GM12874 (cell line): ENCODE results near the gene UFSP2.

ENCODE experiments used
- TF ChIP-seq, protein P1 (sequence below): IDR thresholded peaks from 2 replicates; pipeline ENCODE4 v1.5.1; 2011; ENCODE audit warnings: low read depth, mild to moderate bottlenecking, control low read depth, low read length, moderate library complexity; ENCODE audit not compliant: insufficient read depth

UFSP2 gene

DNA sequence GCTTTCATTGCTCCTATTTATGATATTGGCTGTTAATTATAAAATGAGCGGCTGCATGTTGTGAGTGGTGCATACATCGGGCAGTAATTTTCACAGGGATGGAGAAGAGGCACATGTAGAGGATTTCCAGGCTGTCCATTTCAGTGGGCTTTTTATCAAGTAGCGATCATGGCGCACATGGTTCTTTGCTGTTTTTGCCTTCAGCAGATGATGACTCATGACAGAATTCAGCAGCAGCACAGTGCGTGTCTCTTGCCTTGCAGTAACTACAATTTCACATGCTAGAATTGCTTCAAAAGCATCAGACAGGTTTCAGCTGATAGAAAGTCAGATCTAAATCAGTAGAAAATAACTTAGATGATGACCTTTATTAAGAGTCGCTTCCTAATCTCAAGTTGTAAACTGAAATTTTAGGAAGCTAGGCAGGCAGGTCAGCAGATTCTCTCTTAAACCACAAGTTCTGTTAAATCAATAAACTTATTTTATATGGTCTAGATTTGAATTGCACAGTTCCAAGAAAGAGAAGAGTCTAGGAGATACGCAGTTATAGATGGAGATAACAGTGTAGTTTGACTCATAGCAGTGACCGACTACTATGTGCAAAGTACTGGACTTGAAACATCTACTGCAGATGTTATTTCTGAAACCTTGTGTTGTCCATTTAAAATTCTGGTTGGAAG lies 65.9 kb downstream of the UFSP2 start:
- TF ChIP-seq, protein P1, sequence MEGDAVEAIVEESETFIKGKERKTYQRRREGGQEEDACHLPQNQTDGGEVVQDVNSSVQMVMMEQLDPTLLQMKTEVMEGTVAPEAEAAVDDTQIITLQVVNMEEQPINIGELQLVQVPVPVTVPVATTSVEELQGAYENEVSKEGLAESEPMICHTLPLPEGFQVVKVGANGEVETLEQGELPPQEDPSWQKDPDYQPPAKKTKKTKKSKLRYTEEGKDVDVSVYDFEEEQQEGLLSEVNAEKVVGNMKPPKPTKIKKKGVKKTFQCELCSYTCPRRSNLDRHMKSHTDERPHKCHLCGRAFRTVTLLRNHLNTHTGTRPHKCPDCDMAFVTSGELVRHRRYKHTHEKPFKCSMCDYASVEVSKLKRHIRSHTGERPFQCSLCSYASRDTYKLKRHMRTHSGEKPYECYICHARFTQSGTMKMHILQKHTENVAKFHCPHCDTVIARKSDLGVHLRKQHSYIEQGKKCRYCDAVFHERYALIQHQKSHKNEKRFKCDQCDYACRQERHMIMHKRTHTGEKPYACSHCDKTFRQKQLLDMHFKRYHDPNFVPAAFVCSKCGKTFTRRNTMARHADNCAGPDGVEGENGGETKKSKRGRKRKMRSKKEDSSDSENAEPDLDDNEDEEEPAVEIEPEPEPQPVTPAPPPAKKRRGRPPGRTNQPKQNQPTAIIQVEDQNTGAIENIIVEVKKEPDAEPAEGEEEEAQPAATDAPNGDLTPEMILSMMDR: no peak

DNA sequence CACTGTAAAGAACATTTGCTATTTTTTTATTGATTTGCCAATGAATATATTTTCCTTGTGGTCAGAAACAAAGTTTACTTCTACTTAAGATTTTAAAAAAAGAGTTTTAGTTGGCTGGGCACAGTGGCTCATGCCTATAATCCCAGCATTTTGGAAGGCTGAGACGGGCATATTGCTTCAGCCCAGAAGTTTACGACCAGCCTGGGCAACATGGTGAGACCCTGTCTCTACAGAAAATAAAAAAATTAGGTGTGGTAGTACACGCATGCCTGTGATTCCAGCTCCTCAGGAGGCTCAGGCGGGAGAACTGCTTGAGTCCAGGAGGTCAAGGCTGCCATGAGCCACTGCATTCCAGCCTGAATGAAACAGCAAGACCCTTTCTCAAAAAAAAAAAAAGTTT lies 66.8 kb downstream of the UFSP2 start:
- TF ChIP-seq, protein P1: no peak

DNA sequence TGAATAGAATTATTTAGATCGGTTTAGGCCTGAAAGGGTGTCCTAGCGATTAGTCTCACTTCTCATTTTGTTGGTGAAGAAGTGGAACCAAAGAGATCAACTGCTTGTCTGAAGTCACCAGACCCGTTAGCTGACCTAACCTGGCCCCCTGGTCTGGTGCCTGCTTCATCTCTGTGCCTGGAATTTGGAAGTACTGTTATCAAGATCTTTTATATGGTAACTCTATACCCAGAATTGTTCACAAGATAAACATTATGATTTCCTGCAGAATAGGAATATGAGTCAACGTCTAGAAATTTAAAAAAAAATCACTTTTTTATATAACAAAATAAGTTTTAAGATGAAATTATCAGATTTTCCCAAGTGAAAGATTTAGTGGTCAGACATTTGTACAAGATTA lies 67.2 kb downstream of the UFSP2 start:
- TF ChIP-seq, protein P1: no peak

DNA sequence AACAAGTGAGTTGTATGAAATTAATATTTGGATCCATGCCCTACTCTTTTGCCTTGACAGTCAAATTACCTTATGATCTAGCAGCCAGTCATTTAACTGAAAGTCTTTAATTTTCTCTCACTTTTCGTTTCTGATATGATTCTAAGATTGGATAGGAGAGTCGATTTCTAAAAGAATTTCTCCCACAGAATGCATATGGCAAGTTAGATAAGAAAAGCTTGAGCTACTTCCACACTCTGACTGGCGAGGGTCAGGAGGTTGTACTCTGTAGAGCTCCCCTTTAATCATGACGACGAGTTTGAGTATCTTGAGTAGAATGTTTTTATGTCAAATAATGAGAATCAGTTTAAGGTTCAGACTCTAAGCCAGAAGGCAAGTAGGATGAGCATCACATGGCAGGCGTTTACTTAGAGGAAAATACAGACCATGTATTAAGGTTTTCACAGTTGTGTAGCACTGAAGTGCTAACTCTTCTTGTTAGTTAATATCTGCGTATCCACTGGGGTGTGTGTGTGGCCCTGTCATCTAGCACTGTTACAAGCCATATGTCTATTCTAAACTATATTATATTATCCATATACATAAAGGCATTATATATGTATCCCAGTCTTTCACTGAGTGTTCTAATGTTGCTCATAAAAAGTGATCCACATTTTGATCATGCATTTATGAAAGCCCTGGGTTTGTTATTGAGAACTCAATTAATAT lies 67.9 kb downstream of the UFSP2 start:
- TF ChIP-seq, protein P1: no peak

DNA sequence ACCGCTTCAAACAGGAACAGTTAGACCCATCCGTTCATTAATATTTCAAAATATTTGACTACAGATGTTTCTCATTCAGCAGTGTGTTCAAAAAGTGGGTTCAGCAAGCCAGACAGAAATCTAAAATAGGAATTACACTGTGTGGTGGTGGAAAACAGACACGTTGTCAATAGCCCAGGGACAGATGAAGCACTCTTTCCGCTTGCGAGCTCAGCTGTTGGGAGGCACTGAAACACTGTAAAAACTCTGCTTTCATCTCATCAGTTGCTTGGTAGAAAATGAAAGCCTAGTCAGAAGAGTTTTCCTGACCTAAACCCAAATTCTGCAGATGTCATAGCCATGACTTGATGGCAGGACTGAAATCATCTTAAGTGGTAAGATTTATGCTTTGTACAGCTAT lies 68.6 kb downstream of the UFSP2 start:
- TF ChIP-seq, protein P1: no peak

DNA sequence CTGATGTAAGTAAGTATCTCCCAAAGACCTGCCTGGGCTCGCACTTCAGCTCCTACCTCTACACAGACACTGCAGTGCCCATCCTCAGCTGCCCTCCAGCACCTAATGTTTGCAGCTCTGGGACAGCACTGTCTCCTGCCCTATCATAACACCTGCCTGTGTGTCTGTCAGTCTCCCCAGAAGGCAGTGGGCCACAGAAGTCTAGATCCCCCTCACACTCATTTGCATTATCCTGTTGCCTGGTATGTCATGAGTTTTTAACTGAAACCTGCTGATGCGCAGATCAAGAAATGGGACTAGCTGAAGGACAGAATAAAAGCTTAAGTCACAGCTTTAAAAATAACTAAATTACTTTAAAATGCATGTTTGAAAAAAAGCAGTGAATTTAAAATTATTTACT lies 73.0 kb downstream of the UFSP2 start:
- TF ChIP-seq, protein P1: no peak

DNA sequence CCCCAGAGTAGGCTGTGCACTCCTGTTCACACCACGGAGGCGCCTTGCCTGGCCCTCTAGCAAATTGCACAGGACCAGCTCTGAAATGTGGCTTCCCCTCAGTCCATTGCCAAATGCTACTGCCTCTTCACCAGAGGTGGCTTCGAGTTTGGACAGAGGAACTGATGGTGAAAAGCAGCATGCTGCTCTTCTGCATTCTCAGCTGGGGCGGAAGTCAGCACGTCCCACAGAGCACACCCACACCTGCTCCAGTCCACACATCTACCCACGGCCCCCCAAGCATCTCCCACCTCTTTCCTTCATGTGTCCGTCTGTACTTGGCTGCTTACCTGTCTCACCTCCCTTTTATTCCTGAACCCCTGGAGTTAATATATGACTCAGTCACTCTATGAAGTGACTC lies 73.6 kb downstream of the UFSP2 start:
- TF ChIP-seq, protein P1: no peak
